GM23248 (cell line): ENCODE results near the gene NRF1.

Experiments used
- EZH2 ChIP-seq: fragments of 200-600 bp; sonication (generic); IDR thresholded peaks from 2 replicates; pipeline ENCODE4 v1.6.1; 2018; ENCODE audit warnings: antibody characterized with exemption, mild to moderate bottlenecking; ENCODE audit not compliant: insufficient read depth, poor library complexity, severe bottlenecking
- EZH2phosphoT487 ChIP-seq: fragments of 200-600 bp; sonication (generic); IDR thresholded peaks from 2 replicates; pipeline ENCODE4 v1.6.1; 2018; ENCODE audit warnings: antibody characterized with exemption, moderate library complexity, mild to moderate bottlenecking, low read depth; ENCODE audit not compliant: insufficient read depth

DNA sequence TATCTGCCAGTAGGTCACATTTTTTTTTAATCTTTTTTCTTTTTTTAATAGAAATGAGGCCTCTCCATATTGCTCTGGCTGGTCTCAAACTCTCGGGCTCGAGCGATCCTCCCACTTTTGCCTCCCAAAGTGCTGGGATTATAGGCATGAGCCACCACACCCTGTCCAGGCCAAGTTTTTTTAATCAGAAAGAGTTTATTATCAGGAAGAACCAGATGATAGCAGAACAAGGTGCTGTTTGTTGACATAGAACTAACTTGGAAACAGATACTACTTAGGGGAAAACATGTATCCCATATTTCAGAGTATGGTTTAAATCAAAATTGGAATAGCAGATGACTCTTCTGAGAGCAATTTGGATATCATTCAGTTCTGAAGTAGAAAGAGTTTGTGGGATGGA lies 118.6 kb downstream of the NRF1 start:
- TF ChIP-seq EZH2 = no peak
- no peak for TF ChIP-seq EZH2phosphoT487
